Activated CD4-positive, CD25-positive, alpha-beta regulatory T cell treated with anti-CD3 and anti-CD28 coated beads, Interleukin-2, amount 50 U/mL, for 16 hours (primary cell): ENCODE data around the gene DLL4.

Experiments used
- DNase-seq: peaks from one replicate; pipeline ENCODE4 v3.0.0-alpha.2; 2020; ENCODE audit warnings: low read depth, low spot score

The DLL4 gene

GRCh38 chr15:40906091-40906990, 22.8 kb upstream of the DLL4 start:
- peak; percentile 46 for DNase-seq

DNA sequence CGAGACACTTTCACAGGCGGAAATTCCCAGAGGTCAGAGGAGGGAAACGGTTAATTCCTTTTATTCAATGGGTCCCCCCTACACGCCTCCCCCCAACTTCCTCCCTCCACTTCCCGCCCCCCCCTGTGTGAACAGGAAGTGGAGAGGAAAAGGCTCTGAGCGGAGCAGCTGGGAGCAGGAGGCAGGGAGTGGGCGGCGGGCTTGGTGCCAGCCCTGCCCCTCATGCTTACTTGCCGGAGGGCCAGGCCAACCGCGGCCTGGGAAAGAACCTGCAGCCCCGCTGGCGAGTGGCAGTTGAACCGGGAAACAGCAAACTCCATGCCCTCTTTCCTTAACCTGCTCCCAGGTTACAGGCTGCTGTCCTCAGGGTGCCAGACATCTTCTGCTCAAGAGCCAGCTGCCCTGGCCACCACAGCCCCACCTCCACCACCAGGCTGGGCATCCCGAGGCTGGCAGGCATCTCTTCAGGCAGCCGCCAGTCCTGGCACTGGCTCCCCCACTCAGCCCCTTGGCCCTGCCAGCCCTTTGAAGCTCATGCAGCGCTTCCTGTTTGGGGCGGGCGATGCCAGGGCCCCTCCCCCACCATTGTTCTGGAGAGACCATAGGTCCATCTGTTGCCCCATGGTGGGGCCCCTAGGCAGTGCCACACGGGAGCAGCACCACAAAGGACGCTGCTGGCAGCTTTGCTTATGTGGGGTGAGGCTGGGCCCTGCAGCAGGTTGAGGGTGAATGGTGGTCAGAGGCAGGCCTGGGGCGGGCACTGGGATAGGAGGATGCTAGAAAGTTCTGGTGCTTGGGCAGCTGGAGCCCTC, 21.9 kb upstream of the DLL4 start:
- no peak for DNase-seq

DNA sequence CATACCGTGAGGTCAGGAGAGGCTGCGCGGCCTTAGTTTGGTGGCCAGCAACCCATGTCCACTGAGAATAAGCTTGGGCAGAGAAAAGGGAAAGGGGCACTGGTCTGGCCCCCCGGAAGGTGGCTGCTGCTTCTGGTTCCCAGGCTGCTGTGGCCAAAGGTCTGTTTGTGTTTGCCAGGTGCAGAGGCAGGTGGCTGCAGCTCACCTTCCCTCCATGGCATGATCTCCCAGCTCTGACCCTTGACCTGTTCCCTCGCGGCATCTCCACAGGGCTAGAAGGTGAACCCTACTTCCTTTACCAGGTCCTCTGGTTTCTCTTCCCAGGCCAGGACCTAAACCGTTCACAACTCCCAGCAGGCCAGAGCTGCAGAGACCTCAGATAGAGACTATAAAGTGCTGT, 21.0 kb upstream of the DLL4 start:
- no peak for DNase-seq

GRCh38 chr15:40909662-40910630, 19.2 kb upstream of the DLL4 start:
- no peak for DNase-seq

GRCh38 chr15:40911141-40911540, 18.0 kb upstream of the DLL4 start:
- DNase-seq = no peak

DNA sequence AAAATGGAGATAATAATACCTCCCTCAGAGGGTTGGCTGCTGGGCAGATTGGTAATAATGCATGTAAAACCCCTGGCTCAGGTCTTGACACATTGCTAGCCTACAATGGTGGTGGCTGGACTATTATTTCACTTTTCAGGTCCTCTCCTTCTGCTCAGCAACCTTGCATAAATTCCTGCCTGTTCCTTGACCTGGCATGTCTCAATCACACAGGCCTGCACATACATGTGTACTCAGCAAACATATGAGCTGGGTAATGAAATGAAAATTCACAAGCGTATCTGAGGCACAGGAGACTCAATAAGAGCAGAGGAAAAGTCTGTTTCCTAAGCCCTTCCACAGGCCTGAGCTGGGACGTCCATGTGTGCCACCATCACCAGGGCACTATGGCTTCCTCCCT, 17.4 kb upstream of the DLL4 start:
- DNase-seq = no peak

GRCh38 chr15:40912478-40912877, 16.7 kb upstream of the DLL4 start:
- DNase-seq = no peak

DNA sequence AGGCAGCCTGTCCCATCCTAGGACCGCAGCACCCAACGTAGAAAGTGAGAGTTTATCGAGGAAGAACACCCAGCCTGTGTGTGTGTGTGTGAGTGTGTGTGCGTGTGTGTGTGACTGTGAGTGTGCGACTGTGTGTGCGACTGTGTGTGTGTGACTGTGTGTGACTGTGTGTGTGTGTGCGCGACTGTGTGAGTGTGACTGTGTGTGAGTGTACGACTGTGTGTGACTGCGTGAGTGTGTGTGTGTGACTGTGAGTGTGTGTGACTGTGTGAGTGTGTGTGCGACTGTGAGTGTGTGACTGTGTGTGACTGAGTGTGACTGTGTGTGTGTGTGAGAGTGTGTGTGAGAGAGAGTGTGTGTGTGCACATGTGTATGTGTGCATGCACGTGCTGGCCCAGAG, 15.1 kb upstream of the DLL4 start:
- DNase-seq = no peak

- no peak for DNase-seq
These were observed 14.7 kb upstream of the DLL4 start for GRCh38 chr15:40914486-40914885.

DNA sequence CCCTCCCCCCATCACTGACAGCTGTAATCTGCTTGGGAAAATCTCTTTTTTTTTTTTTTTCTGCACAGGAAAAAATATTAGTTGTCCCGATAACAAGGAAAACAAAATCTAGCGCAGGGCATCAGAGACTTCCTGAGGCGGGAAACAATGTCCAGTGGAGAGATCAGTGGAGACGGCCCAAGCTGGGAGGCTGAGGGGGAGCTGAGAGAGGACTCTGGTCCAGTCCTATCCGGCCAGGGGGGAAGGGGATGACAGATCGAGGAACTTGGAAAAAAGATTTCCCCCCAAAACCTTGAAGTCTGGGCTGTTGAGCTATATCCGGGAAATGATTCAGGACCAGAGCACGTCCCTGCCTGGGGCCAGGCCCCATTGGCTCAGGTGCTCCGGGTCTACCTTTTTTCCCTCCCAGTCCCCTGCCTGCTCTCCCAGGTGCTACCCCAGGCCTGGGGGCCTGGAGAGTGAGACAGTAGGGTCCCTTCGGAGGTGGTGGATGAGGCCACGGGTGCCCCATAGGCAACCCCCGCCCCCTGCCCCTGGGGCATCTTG, 14.0 kb upstream of the DLL4 start:
- no peak for DNase-seq

DNA sequence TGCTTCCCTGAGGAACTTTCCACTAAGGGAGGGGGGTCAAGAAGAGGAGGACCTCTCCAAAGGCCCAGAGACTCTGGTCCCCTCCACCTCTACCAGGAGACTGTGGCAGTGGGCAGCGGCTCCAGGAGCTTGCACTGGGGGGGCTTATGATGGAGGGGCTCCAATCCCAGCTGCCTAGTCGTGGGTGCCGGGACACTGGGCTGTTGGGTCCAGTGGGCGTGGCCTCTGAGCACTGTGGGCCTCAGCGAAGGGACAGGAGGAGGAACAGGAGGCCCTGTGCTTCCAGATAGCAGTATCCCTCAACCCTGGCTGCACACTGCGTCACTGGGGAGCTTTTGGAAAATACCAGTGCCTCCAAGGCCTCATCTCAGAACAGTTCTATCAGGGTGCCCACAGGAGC, 13.5 kb upstream of the DLL4 start:
- no peak for DNase-seq

GRCh38 chr15:40917585-40917984, 11.6 kb upstream of the DLL4 start:
- DNase-seq = no peak

DNA sequence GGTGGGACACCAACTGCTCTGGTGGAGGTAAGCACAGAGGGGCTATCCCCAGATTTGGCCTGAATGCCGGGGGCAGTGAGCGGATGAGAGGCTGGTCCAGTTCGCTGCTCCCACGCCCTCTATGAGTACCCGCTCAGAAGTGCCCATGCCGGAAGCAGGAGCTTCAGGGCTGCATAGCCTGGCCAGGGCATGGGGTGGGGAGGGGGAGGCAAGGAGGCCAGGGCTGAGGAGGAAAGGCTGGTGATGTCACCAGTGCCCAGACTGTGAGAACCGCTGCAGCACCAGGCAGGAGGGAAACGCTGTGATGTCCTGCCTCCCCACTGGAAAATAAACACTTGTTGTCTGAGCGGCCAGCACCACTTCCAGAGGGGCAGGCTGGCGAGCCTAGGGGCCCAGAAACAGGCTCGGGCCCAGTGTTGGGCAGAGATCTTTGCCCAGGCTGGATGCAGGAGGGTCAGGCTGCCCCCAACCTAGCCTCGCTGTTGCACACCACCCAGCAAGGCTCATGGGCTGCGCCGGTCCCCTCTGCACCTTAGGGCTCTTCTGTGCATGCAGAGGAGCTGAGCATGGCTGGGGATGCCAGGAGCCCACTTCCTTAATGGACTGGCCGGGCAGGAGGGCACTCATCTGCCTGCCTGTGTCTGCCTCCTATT, 10.9 kb upstream of the DLL4 start:
- no peak for DNase-seq

DNA sequence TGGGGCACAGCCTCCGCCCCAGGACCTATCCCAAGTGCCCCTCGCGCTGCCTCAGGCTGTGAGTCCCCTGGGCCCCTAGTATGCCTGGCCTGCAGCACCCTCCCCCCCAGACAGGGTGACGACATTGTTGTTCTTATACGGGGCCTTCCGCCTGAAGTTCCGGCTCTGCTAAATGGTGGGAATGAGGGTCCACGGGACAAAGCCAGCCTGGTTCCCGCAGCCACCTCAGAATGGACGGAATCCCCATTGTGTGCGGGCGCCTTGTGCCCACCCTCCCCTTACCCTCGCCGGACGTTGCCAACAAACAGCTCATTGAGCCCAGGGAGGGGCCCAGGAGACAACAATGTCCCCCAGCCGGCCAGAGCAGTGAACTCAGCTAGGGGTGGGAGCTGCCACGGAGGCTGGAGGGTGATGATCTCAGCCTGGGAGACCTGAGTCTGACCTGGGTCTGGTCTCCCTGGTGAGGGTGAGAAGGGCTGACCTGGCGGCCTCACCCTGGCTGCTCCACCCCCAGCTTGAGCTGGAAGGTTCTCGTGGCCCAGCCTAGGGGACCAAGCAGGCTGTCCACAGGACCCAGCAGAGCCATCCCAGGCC, 10.2 kb upstream of the DLL4 start:
- DNase-seq = no peak

- no peak for DNase-seq
These were observed 7.1 kb upstream of the DLL4 start for GRCh38 chr15:40921949-40922607.

DNA sequence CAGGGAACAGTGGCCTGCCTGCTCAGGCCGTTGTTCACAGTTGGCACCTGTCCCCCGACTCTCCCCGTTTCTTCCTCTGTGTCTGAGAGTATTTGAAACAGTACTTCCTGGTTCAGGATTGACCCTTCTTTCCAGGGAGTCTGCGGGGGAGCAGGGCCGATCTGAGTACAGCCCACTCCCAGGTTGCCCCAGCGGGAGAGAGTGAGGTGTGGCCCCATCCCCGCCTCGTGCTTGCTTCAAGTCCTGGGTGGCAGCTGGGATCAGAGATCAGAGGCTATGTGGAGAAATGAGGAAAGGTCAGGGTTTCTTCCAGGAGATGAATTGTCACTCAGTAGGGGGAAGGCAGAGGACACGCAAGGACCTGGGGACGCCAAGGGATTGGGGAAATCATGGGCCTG, 6.5 kb upstream of the DLL4 start:
- no peak for DNase-seq

- no peak for DNase-seq
These were observed 5.6 kb upstream of the DLL4 start for GRCh38 chr15:40923551-40923950.

DNA sequence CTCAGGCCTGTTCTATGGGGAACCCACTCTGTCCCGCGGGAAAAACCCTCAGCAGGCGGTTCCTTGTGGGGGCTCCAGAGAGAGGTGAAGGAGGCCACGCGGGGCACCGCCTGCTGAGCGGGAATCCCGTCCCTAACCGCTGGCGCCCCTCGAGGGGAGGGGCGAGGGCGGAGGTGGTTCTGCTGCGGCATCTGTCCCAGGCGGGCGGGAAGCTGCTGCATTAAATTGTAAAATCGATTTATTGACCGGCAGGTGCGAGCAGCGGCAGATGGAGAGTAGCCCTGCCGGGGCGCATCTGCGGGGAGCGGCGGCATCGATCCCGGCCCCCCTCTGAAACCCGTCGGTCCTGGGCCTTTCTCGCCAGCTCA, 3.7 kb upstream of the DLL4 start:
- DNase-seq = no peak

GRCh38 chr15:40925863-40926658, 3.1 kb upstream of the DLL4 start:
- no peak for DNase-seq
